Activated CD4-positive, alpha-beta T cell treated with anti-CD3 and anti-CD28 coated beads, Interleukin-2, amount 50 U/mL, for 4 hours (primary cell): Measurements from ENCODE around the gene SMIM20.

ENCODE experiments used
- DNase-seq, 2 experiments: peaks; one replicate each; pipeline ENCODE4 v3.0.0-alpha.2; 2020

SMIM20 gene

DNA sequence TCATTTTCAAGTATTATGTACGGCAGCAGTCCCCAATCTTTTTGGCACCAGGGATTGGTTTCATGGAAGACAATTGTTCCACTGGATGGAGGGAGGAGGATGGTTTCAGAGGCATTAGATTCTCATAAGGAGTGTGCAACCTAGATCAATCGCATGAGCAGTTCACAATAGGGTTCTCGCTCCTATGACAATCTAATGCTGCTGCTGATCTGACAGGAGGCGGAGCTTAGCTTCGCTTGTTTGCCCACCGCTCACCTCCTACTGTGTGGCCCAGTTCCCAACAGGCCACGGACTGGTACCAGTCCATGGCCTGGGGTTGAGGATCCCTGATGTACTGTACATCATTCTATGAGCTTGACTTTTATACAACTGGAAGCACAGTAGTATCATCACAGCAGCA, 48.4 kb downstream of the SMIM20 start:
- no peak for DNase-seq

DNA sequence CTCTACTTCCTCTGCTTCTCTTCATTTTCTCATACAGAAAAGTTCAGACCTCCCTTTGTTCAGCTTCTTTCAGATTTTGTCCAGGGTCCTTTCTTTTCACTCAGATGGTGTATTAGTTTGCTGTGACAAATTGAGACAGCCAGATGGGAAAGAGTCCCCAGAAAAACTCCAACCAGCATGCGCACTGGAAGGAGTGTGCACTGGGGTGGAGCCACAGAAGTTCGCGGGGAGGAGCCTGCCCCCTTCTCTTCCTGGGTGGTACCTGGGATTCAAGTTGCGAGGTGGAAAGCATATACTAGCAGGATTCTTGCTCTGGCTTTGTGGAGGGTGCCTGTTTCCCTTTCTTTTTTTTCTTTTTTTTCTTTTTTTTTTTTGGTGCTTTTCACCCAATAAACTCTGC, 51.6 kb downstream of the SMIM20 start:
- DNase-seq, result no peak

- no peak for DNase-seq
Measured at GRCh38 chr4:25966171-25966570, 52.2 kb downstream of the SMIM20 start.

- no peak for DNase-seq
Measured at GRCh38 chr4:25969374-25970155, 55.5 kb downstream of the SMIM20 start.

GRCh38 chr4:25970226-25970675, 56.2 kb downstream of the SMIM20 start:
- no peak for DNase-seq

- no peak for DNase-seq
Measured at GRCh38 chr4:25970691-25971432, 56.8 kb downstream of the SMIM20 start.

- no peak for DNase-seq
Measured at GRCh38 chr4:25972366-25972765, 58.3 kb downstream of the SMIM20 start.

DNA sequence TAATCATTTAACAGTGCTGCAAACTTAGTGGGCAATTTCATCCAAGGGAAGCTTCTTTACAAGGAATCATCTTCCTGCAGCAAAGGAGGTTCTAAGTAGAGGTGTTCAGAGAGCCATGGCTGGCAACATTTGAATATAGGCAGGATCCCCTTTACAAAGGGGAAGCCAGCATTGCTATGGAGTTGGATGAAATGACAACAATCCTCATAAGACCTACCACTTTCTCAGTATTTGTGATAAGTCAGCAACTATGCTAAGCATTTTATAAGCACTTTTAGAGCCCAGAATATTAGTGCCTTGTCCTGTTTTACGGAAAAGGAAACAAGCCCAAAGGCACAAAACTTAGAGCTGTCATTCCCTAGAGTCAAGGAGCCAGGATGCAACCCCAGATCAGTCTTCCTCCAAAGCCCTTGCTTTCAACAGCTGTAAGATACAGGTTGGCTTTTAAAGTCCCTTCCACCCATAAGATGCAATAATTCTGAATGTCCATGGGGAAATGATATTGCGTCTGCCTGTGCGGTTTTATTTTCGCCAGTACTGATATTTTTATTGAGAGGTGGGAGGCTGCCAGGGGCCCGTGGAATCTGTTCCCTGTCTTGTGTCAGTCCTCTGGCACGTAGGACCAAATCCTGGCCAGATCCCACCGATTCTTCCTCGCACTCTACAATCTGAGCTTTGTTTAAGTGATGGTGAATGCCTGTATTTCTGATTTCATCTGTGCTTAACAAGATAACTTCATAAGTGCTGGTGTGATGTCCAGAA, 59.1 kb downstream of the SMIM20 start:
- DNase-seq, result no peak

DNA sequence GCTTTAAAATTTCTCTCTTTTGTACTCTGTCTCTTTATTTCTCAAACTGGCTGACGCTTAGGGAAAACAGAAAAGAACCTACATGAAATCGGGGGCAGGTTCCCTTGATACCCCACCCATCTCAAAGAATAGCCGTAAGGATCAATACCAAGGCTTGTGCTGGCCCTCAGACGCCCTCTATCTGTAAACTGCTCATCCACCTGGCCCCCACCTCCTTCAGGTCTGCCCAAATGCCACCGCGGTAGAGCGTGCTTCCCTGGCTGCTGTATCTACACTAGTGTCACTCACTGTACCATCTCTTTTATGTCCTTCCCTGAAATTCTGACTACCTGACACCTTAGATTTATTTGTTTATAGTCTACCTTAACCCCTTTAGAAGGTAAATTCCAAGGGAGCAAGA, 62.8 kb downstream of the SMIM20 start:
- DNase-seq, result no peak

- DNase-seq, result no peak
Measured at GRCh38 chr4:25977397-25978170, 63.6 kb downstream of the SMIM20 start.

DNA sequence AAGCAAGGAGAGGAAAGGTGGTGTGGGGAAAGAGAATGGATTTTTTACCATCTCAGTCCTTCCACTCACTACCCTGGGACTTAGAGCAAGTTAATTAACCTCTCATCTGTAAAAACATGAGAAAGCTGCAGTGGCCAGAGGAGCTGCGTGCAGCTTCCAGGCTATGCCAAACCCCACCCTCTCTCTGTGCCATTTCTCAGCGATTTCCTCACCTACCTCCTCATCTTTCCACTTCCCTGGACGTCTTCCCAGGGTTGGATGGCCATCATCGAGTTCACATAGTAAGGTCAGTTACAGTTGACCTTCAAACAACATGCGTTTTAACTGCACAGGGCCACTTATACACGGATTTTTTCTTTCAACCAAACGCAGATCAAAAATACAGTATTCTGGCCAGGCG, 64.3 kb downstream of the SMIM20 start:
- no peak for DNase-seq
